Tibial artery (tissue), 4 donors: ENCODE data around the gene HRH1.
A peak's percentile ranks its signal among the peaks of the same experiment; 100 is the strongest.

Experiments
- DNase-seq, 2 donors: peaks; one replicate each; pipeline ENCODE4 v3.0.0-alpha.2; 2019
- H3K27ac ChIP-seq, 2 donors: fragments of 200-600 bp; sonication (generic) in 1 of 2; 1 replicate in 1 of 2; 2 replicates in 1 of 2; pipeline ENCODE4 v1.5.1; 2018 to 2019; ENCODE audit warnings: mild to moderate bottlenecking in 1 of 2
- H3K27me3 ChIP-seq, 2 donors: fragments of 200-600 bp; sonication (generic) in 1 of 2; one replicate each; pipeline versions ENCODE4 v1.5.1 to v1.6.0; 2016 to 2019
- H3K36me3 ChIP-seq, 3 donors: fragments of 200-600 bp; sonication (generic) in 2 of 3; one replicate each; pipeline ENCODE4 v1.5.1; 2016 to 2019; ENCODE audit warnings: mild to moderate bottlenecking in 2 of 3
- H3K4me1 ChIP-seq, 4 donors: fragments of 200-600 bp; sonication (generic) in 2 of 4; 1 replicate in 3 of 4; 2 replicates in 1 of 4; pipeline ENCODE4 v1.5.1; 2016 to 2019
- H3K4me3 ChIP-seq, 2 donors: fragments of 200-600 bp; sonication (generic) in 1 of 2; 1 replicate in 1 of 2; 2 replicates in 1 of 2; pipeline ENCODE4 v1.5.1; 2018 to 2019; ENCODE audit warnings: mild to moderate bottlenecking in 2 of 2
- H3K9me3 ChIP-seq, 3 donors: fragments of 200-600 bp; sonication (generic) in 1 of 3; one replicate each; pipeline ENCODE4 v1.5.1; 2016 to 2019
- intact Hi-C: fragments of 100-400 bp; cut with DNase I; formaldehyde crosslinking; loops from one replicate; pipeline ENCODE4 v1.15.0; 2023; ENCODE audit warnings: low total_unique reads
- TF ChIP-seq, protein P1 (sequence below), 2 experiments: fragments of 200-600 bp in 1 of 2; fragments of 450-650 bp in 1 of 2; IDR thresholded peaks; one replicate each; pipeline ENCODE4 v1.5.1; 2017 to 2019; ENCODE audit warnings: antibody characterized with exemption in 2 of 2, mild to moderate bottlenecking in 1 of 2, moderate library complexity in 1 of 2

The HRH1 gene

DNA sequence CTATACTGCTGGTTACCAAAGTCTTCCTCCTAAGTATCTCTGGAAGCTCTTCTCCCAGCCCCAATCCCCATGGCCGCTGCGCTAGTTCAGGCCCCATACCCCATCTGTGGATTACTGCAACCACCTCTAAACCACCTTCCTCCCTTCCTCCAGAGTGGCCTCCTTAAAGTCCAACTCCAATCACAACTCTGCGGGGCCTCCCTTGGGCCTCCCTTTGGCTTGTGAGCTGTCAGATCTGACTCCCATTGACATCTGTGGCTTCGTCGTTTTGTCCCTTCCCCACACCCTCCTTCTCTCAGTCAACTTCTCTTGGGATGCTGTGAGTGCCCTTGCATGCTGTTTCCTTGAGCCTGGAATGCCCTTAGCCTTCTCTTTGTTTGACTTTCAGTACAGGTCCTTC, 9.3 kb upstream of the HRH1 start:
- H3K27me3 ChIP-seq, result no peaks in the 10 kb centered on the region
- intact Hi-C loops, result no loop called here
- TF ChIP-seq, protein P1, sequence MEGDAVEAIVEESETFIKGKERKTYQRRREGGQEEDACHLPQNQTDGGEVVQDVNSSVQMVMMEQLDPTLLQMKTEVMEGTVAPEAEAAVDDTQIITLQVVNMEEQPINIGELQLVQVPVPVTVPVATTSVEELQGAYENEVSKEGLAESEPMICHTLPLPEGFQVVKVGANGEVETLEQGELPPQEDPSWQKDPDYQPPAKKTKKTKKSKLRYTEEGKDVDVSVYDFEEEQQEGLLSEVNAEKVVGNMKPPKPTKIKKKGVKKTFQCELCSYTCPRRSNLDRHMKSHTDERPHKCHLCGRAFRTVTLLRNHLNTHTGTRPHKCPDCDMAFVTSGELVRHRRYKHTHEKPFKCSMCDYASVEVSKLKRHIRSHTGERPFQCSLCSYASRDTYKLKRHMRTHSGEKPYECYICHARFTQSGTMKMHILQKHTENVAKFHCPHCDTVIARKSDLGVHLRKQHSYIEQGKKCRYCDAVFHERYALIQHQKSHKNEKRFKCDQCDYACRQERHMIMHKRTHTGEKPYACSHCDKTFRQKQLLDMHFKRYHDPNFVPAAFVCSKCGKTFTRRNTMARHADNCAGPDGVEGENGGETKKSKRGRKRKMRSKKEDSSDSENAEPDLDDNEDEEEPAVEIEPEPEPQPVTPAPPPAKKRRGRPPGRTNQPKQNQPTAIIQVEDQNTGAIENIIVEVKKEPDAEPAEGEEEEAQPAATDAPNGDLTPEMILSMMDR (IDR thresholded peaks at IDR 0.05), result no peak

DNA sequence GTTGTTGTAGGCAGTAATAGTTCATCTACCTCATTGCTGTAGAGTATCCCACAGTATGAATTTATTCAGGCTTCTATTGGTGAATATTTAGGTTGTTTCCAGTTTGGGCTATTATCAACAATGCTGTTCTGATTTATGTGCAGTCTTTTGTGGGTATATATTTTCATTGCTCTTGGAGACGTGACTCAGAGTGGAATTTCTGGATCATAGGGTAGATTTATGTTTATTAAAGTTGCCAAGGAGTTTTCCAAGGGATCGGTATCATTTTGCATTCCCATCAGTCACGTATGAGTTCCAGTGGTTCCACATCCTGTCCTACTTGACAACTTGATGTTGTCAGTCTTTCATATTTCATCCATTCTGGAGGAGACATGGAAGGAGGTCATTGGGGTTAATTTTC, 8.4 kb upstream of the HRH1 start:
- no peak overlapping the region for H3K4me3 ChIP-seq
- peaks cover 0 to 46% (median 13%) of the 10 kb centered on the region in 4 donors for H3K4me1 ChIP-seq
- DNase-seq, result no peak
- H3K27me3 ChIP-seq, result no peaks in the 10 kb centered on the region
- H3K36me3 ChIP-seq, result no peaks in the 10 kb centered on the region
- TF ChIP-seq, protein P1 (IDR thresholded peaks at IDR 0.05), result no peak
- no peaks in the 10 kb centered on the region for H3K9me3 ChIP-seq
- intact Hi-C loops, result no loop called here
- peak overlapping the region; percentile 40 to 49 for H3K27ac ChIP-seq

More for the DNA sequence above, 9.3 kb upstream of the HRH1 start:
- H3K4me3 ChIP-seq, result no peak overlapping the region
- H3K27ac ChIP-seq, result peak overlapping the region; percentile 40 to 49
- DNase-seq, result peak in 1 of 2 donors; percentile 29
- no peaks in the 10 kb centered on the region for H3K36me3 ChIP-seq
- H3K9me3 ChIP-seq, result no peaks in the 10 kb centered on the region
- peaks cover 0 to 45% (median 13%) of the 10 kb centered on the region in 4 donors for H3K4me1 ChIP-seq

DNA sequence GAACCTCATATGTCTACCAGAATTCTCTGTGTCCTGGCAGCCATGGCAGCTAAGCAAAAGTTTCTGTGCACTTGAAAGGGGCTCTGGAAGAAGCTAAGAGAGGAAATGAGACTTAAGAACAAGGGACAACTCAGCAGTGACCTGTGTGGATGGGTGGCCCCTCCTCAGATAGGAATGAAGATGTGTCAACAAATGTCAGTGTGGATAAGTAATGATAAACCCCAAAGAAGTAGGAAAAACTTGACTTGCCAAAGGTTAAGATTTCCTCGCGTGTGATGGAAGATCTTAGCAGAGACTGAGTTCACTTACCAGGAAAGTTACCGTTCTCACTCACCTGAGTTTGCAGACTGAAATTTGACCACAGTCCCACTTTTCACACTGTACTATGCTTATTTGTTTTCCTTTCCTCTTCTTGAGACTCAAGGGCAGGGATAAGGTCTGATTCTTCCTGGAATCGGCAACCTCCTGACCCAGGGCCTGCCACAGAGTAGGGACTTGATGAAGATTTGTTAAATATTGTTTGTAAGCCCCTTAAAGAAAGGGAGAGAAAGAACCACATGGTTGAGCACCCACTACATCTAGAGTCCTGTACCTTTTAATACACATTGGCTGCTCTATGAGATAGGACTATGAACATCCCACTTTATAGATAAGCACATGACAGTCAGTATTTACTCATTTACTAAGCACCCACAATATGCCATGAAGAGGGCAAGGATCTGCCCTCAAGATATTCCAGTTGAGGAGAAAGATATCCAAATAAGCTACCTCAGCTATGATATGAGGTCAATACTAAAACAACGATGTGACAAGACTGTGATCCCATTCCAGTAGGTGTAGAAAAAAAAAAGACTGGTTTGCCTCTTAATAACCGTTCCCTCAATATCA, 7.3 kb upstream of the HRH1 start:
- intact Hi-C loops, result no loop called here
- H3K27me3 ChIP-seq, result no peaks in the 10 kb centered on the region
- peaks cover 0 to 48% (median 13%) of the 10 kb centered on the region in 4 donors for H3K4me1 ChIP-seq
- DNase-seq, result no peak
- TF ChIP-seq, protein P1 (IDR thresholded peaks at IDR 0.05), result no peak
- H3K9me3 ChIP-seq, result no peaks in the 10 kb centered on the region
- peak overlapping the region; percentile 15 to 49 for H3K27ac ChIP-seq
- no peaks in the 10 kb centered on the region for H3K36me3 ChIP-seq
- no peak overlapping the region for H3K4me3 ChIP-seq

DNA sequence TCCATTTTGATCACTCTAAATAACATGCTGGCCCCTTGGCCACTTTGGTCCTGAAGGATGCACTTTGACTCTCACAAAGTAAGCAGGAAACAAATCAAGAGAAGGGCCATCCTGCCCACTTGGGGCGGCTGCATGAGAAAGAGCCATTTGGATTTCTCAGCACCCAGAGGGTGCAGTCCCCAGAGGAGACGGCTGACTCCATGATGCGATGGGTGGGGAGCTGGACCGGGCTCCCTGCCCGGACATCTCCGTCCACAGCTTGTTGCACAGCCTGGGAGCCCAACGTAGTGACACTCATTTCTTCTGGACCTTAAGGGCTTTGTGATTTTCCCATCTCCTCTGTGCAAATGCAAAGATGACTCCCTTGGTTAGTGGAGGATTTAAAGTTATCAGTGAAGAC, 4.0 kb upstream of the HRH1 start:
- Histone ChIP-seq H3K36me3 (no peaks in the 10 kb centered on the region), H3K27me3 (no peaks in the 10 kb centered on the region), H3K4me3 (no peak overlapping the region), H3K9me3 (no peaks in the 10 kb centered on the region), H3K4me1 (peaks cover 0 to 47% (median 21%) of the 10 kb centered on the region in 4 donors), H3K27ac (peak overlapping the region; percentile 76 to 92)
- intact Hi-C loops, result no loop called here
- DNase-seq, result peak in 1 of 2 donors; percentile 78
- TF ChIP-seq, protein P1 (IDR thresholded peaks at IDR 0.05), result no peak

DNA sequence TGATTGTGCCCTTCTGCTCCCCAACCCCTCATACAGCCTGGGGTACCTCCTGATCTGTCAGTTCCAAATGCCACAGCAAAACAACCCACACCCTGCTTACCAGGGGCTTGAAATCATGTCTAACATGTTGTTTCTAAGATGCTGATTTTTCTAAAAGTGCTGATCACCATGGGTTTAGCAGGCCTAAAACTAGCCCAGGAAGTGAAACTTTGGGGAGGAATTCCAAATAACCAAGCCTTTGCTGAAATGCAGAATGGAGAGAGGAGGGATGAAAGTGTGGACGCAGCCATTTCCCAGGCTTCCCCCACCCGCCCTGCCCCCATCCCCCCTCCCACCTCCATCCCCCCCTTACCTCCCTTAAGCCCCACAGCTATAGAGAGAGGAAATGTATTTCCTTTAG, 2.0 kb upstream of the HRH1 start:
- Histone ChIP-seq H3K27me3 (no peaks in the 10 kb centered on the region), H3K9me3 (no peaks in the 10 kb centered on the region)

More for the DNA sequence above, 2.0 kb upstream of the HRH1 start:
- H3K4me1 ChIP-seq, result peaks cover 0 to 47% (median 34%) of the 10 kb centered on the region in 4 donors
- TF ChIP-seq, protein P1 (IDR thresholded peaks at IDR 0.05), result no peak
- intact Hi-C loops, result no loop called here
- H3K36me3 ChIP-seq, result no peaks in the 10 kb centered on the region
- peak overlapping the region; percentile 92 to 94 for H3K27ac ChIP-seq
- no peak overlapping the region for H3K4me3 ChIP-seq
- peak in 1 of 2 donors; percentile 19 for DNase-seq
